HG03342 (cell line): ENCODE data around the gene L3MBTL4.
"Not testable (repeated sequence)": the region's sequence is repeated elsewhere in the genome, so short reads cannot be mapped to it uniquely, and the experiment has no call there.

Experiments
- ATAC-seq: cut with Tn5 transposase; IDR thresholded peaks from one replicate; pipeline ENCODE4 v1.9.1; 2021; ENCODE audit warnings: mild to moderate bottlenecking, moderate library complexity; ENCODE audit not compliant: unreplicated experiment

The L3MBTL4 gene

GRCh38 chr18:6204476-6204875 lies 210.2 kb downstream of the L3MBTL4 start:
- ATAC-seq = no peak

- ATAC-seq = no peak
Measured at GRCh38 chr18:6203791-6204190, 210.9 kb downstream of the L3MBTL4 start.

DNA sequence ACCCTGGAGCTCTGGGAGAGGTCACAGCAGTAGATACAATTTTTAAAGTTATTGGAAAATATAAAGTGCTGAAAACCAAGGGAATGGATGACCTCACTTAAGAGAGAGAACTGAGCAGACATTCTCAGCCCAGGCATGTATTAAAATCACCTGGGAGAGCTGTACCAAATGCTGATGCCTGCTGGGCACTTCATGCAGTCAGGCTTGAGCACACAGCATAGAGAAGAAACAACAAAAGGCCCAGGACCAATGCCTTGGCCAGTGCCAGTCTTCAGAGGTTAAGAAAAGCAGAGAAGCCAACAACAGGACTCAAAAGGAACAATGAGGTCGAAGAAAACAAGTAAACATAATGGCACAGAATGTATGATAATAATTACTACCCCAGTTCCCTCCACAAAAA lies 211.8 kb downstream of the L3MBTL4 start:
- ATAC-seq = no peak

- no peak for ATAC-seq
Measured at GRCh38 chr18:6200204-6200774, 214.4 kb downstream of the L3MBTL4 start.

GRCh38 chr18:6199777-6200176 lies 214.9 kb downstream of the L3MBTL4 start:
- no peak for ATAC-seq

- ATAC-seq = no peak
Measured at GRCh38 chr18:6198585-6198984, 216.1 kb downstream of the L3MBTL4 start.

DNA sequence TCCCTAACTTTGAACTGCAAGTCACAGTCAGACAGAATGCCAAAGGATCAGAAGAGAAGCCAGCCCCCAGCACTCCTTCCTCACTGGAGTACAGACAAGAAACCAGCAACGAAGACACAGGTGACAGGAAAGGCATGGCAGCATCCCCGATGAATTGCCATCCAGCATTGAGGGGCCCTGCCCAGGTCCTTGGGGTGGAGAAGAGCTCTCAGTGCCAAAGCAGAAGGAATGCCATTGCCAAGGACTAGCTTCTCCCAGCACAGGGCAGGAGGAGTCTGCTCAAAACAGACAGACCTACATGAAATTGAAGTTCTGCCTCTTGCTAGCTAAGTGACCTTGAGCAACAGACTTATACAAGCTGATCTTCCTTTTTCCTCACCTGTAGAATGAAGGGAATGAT lies 220.1 kb downstream of the L3MBTL4 start:
- ATAC-seq = no peak

DNA sequence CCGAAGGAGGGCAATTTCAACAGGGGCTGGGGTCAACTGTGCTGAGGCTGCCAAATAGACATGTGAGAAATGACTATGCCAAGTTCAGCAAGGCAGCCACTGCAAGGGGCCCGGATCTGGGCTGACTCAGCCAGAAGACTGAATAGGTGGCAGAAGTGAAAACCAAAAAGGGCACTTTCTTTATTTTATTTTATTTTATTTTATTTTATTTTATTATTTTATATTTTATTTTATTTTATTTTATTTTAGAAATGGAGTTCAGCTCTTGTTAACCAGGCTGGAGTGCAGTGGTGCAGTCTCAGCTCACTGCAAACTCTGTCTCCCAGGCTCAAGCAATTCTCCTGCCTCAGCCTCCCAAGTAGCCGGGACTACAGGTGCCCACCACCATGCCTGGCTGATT lies 228.9 kb downstream of the L3MBTL4 start:
- ATAC-seq = not testable (repeated sequence)

DNA sequence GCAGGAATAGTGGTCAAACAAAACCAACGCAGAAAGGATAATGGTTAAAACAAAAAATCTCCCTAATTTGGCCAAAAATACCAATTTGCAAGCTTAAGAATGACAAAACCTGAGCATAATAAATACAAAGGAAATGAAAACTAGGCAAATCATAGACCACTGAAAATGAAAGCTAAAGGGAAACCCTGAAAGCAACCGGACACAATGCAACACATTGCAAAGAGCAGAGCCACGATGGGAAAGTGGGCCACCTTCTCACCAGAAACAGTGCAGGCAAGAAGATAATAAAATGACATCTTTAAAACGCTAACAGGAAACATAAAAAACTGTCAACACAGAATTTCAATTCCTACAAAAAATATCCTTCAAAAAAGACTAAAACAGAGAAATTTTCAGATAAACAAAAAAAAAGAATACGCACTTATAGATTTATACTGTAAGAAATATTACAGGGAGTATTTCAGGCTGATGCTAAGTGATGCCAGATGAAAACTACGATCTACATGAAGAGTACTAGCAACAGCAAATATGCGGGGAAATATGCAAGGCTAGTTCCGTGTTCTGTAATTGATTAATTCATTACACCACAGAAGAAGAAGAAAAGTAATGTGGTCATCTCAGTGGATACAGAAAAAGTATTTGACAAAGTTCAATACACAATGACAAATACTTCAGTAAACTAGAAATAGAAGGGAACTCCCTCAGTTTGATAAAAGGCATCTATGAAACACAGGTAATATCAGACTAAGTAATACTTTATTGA lies 239.5 kb downstream of the L3MBTL4 start:
- no peak for ATAC-seq

DNA sequence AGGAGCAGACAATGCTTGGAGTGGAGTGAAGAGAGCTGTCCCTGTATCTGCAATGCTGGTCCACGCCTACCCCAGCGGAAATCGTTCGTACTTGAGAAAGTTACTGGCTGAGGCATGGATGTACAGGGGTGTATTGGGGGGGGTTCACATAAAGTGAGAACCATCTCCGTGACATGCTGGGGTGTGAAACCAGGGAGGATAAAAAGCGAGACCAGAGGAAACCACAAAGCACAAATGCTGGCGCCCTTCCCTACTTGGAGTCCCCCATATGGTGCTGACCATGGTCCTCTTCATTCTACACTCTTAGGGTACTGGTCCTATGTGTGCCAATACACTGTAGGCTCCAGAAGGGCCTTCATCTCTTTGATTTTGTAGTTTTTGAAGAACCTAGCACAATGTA lies 244.1 kb downstream of the L3MBTL4 start:
- no peak for ATAC-seq

DNA sequence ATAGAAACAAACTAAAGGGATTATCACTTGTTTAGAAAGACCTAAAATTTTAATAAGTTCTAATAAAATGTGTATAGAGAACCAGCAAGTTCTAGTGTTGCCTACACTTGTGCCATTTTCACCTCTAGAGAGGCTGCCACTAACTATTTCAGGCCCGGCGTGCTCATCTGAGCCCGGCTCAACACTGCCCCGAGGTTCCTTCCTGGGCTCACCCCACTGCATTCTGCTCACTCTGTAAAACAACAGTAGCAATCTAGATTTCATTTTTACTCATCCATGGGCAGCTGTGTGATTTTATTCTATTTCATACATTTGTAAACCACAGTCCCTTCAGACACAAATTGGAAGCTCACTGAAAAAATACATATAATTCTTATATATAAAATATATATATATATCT lies 253.2 kb downstream of the L3MBTL4 start:
- no peak for ATAC-seq

DNA sequence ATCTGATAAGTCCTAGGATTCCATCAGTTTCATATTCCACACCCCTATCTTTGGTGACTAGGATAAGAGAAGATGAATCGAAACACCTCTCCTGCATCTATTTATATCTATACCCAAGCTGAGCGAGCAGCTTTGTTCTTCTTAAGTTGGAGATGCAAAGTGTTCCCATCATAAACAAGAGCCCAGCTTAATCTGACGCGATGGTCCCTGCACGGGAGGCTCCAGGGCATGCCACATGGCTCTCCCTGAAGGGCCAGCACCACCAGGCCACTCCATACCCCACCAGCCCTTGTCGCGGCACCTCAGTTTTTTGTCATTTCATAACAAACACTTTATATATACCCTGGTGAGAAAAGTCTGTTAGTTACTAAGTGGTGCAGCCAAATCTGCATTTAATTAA lies 255.3 kb downstream of the L3MBTL4 start:
- no peak for ATAC-seq

DNA sequence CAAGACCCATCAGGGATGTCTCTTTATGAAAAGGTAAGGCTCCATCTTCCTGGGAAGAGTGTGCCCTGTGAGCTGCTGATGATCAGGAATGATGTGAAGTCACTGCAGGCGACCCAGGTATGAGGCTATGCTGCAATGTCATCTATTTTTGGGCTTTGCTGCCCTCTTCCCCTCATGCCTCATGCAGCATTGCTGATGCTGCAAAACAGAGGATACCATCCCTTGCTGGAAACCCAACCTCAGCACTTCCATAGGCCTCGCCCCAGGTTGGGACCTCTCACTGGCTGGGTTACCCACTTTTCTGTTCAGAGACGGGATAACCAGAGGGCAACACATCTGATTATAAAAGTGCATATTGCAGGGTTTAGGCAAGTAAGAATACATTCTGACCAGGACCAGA lies 255.8 kb downstream of the L3MBTL4 start:
- ATAC-seq = no peak

DNA sequence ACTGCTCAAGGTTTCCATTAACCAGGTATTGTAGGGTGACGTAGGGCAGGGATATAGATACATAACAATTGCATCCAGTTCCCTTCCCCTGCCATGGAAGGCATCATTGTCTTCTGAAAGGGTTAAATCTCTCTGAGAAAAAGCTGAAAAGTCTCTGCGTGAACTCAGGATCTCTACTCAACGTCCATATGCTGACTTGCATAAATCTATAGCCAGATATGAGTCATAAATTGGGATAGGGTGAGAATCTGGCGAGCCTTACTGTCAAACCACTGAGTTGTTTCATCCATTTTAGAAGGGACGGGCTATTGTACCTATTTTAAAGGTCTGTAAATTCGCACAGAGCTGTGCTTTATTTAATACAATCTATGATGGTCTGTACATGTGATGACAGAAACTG lies 258.3 kb downstream of the L3MBTL4 start:
- ATAC-seq = no peak

- ATAC-seq = no peak
Measured at GRCh38 chr18:6155707-6156106, 259.0 kb downstream of the L3MBTL4 start.

GRCh38 chr18:6150430-6150829 lies 264.3 kb downstream of the L3MBTL4 start:
- ATAC-seq = no peak

- no peak for ATAC-seq
Measured at GRCh38 chr18:6146307-6146661, 268.4 kb downstream of the L3MBTL4 start.

- ATAC-seq = no peak
Measured at GRCh38 chr18:6145645-6146306, 268.9 kb downstream of the L3MBTL4 start.

DNA sequence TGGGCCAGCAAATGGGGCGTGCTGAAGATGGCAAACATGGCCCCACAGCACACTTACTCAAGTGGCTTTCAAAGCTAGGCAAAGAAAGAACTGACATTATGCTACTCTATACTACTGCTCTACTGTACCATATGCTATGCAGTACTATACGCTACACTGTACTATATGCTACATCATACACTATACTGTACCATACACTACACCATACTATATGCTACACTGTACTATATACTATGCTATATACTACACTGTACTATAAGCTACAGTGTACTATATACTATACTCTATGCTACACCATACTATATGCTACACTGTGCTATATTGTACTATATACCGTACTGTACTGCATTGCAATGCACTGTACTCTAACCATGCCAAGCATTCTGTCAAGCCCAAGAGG lies 275.7 kb downstream of the L3MBTL4 start:
- no peak for ATAC-seq

GRCh38 chr18:6135901-6136300 lies 278.8 kb downstream of the L3MBTL4 start:
- ATAC-seq = not testable (repeated sequence)

GRCh38 chr18:6135029-6135428 lies 279.7 kb downstream of the L3MBTL4 start:
- not testable (repeated sequence) for ATAC-seq

DNA sequence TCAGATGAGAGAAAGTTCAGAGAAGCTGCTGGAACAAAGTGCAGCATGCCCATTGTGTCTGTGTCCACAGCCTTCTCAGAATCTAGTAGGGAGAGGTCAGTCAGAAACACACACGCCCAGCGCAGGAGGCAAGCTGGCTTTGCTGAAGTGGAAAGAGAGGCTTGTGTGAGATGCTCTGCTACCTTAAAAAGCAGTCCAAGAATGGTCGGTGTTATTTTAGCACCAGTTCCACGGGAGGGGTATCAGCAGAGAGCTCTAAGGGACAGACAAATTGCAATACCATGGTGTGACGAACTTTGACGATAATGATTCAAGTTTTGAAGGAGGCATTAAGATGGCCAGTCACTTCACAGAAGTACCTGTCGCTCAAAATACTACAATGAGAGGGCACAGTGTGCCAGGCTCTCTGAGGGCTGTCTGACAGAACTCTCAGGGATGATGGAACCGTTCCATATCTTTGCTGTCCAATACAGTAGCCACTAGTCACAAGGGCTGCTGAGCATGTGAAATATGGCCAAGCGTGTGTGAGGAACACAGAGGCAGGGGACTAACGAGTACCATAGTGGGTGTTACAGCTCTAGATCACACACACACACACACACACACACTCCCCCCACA lies 281.9 kb downstream of the L3MBTL4 start:
- no peak for ATAC-seq
